Erythroblast (primary cell): ENCODE data around the gene SLC30A3.

Experiments used
- GATA1 ChIP-seq: IDR thresholded peaks from 2 replicates; pipeline ENCODE4 v1.6.1; 2011; ENCODE audit warnings: low read depth, mild to moderate bottlenecking, control low read depth, low read length, moderate library complexity
- POLR2A ChIP-seq: IDR thresholded peaks from 2 replicates; pipeline ENCODE4 v1.6.1; 2011; ENCODE audit warnings: mild to moderate bottlenecking, low read length

- TF ChIP-seq POLR2A (no peak), GATA1 (no peak)
These were observed 23.9 kb downstream of the SLC30A3 start for GRCh38 chr2:27238976-27239375.
